Common myeloid progenitor, CD34-positive (primary cell): ENCODE measurements around the gene USB1.
"Not testable (repeated sequence)": the region's sequence is repeated elsewhere in the genome, so short reads cannot be mapped to it uniquely, and the experiment has no call there.

Source experiments
- CTCF ChIA-PET: fragments of 350-600 bp; sonication (Branson Sonifier 250); formaldehyde crosslinking; loops from one replicate; lab custom pipeline; 2021; ENCODE audit warnings: antibody characterized with exemption; lab: Charles Lee
- POLR2A ChIA-PET: fragments of 350-600 bp; sonication (Branson Sonifier 250); formaldehyde crosslinking; loops from one replicate; lab custom pipeline; 2021; ENCODE audit warnings: antibody characterized with exemption; lab: Charles Lee
- DNase-seq, 3 donors: peaks; one replicate each; pipeline versions ENCODE4 v3.0.0 to v3.0.0-alpha.2; 2013
- H3K27ac ChIP-seq, 2 experiments: 1 replicate in 1 of 2; 2 replicates in 1 of 2; pipeline ENCODE4 v1.7.0; 2013; ENCODE audit warnings: inconsistent platforms in 2 of 2, low read length in 2 of 2, mild to moderate bottlenecking in 2 of 2, low read depth in 1 of 2, moderate library complexity in 1 of 2; ENCODE audit not compliant: severe bottlenecking in 2 of 2, insufficient read depth in 1 of 2, poor library complexity in 1 of 2
- H3K27me3 ChIP-seq, 5 experiments: replicated peaks in 2 of 5; 1 replicate in 3 of 5; 2 replicates in 2 of 5; pipeline versions ENCODE4 v1.6.1 to v1.7.0; 2013; ENCODE audit warnings: low read length in 4 of 5, mild to moderate bottlenecking in 2 of 5, moderate library complexity in 2 of 5, inconsistent platforms in 1 of 5; ENCODE audit not compliant: insufficient read depth in 5 of 5, control insufficient read depth in 4 of 5
- H3K36me3 ChIP-seq, 4 experiments: 1 replicate in 2 of 4; 2 replicates in 2 of 4; pipeline versions ENCODE4 v1.6.1 to v1.7.0; 2013; ENCODE audit warnings: low read length in 3 of 4, control low read depth in 1 of 4, mild to moderate bottlenecking in 1 of 4; ENCODE audit not compliant: control insufficient read depth in 4 of 4, insufficient read depth in 4 of 4
- H3K4me1 ChIP-seq, 4 experiments: 1 replicate in 3 of 4; 2 replicates in 1 of 4; pipeline versions ENCODE4 v1.6.1 to v1.7.1; 2013; ENCODE audit warnings: low read length in 3 of 4, mild to moderate bottlenecking in 3 of 4, control low read depth in 1 of 4, inconsistent platforms in 1 of 4, moderate library complexity in 1 of 4; ENCODE audit not compliant: control insufficient read depth in 4 of 4, insufficient read depth in 4 of 4; ENCODE audit errors: control extremely low read depth in 1 of 4
- H3K4me3 ChIP-seq, 7 experiments: 1 replicate in 4 of 7; 2 replicates in 3 of 7; pipeline versions ENCODE4 v1.5.1 to v1.7.0; 2013; ENCODE audit warnings: mild to moderate bottlenecking in 7 of 7, low read length in 6 of 7, moderate library complexity in 6 of 7, inconsistent platforms in 2 of 7, low read depth in 2 of 7, control low read depth in 1 of 7; ENCODE audit not compliant: insufficient read depth in 4 of 7, control insufficient read depth in 1 of 7; ENCODE audit errors: extremely low read depth in 1 of 7
- H3K9me3 ChIP-seq, 5 experiments: 1 replicate in 4 of 5; 2 replicates in 1 of 5; pipeline versions ENCODE4 v1.6.1 to v1.7.1; 2013; ENCODE audit warnings: low read length in 4 of 5, mild to moderate bottlenecking in 2 of 5, inconsistent platforms in 1 of 5, low read depth in 1 of 5, moderate library complexity in 1 of 5; ENCODE audit not compliant: control insufficient read depth in 4 of 5, insufficient read depth in 2 of 5; ENCODE audit errors: control extremely low read depth in 1 of 5
- WGBS: methylation state at CpG from one replicate; pipeline ENCODE4 v1.1.5; 2013; ENCODE audit not compliant: insufficient coverage; 5-methylcytosine and 5-hydroxymethylcytosine counted together

Gene USB1

GRCh38 chr16:57970319-57970718 is 30.9 kb upstream of the USB1 start:
- WGBS, result 93% methylated on average over 12 of the region's 13 CpGs
- Histone ChIP-seq H3K9me3 (no peaks in the 10 kb centered on the region), H3K4me3 (no peak overlapping the region), H3K36me3 (no peaks in the 10 kb centered on the region), H3K27me3 (no peaks in the 10 kb centered on the region), H3K27ac (no peak overlapping the region), H3K4me1 (peaks cover 0 to 19% (median 10%) of the 10 kb centered on the region in 4 experiments)
- POLR2A ChIA-PET, result no interaction called here
- CTCF ChIA-PET, result interaction anchor here (2.0 kb wide), 2 partner anchors 10 to 14 kb away, joined by 5 to 7 read pairs; no protein-coding TSS in a partner anchor
- DNase-seq, result no peak

GRCh38 chr16:57970970-57971369 is 30.2 kb upstream of the USB1 start, which contains the start of gene CNGB1:
Gene CNGB1, minus strand, starts transcription at chr16:57971128. Its CDS starts 3,842 bp downstream, at chr16:57967286.
- H3K27me3 ChIP-seq, result no peaks in the 10 kb centered on the region
- peaks cover 0 to 17% (median 10%) of the 10 kb centered on the region in 4 experiments for H3K4me1 ChIP-seq
- no peak within 1 kb of the TSS for H3K27ac ChIP-seq
- ChIA-PET CTCF (interaction anchor here (1.0 kb wide), 1 partner anchor 63 kb away, joined by 3 read pairs; no protein-coding TSS in a partner anchor), POLR2A (no interaction called here)
- no peaks in the 10 kb centered on the region for H3K9me3 ChIP-seq
- no peak within 1 kb of the TSS for H3K4me3 ChIP-seq
- H3K36me3 ChIP-seq, result no peaks in the 10 kb centered on the region
- no peak for DNase-seq
- 92% methylated on average over 1 of the region's 6 CpGs for WGBS

GRCh38 chr16:57971848-57972247 is 29.4 kb upstream of the USB1 start:
- WGBS, result 92% methylated on average over 1 of the region's 1 CpG
- POLR2A ChIA-PET, result no interaction called here
- no peaks in the 10 kb centered on the region for H3K9me3 ChIP-seq
- H3K4me3 ChIP-seq, result no peak overlapping the region
- no peak for DNase-seq
- CTCF ChIA-PET, result interaction anchor here (0.7 to 1.2 kb wide), 3 partner anchors 17 to 63 kb away, joined by 3 read pairs; no protein-coding TSS in a partner anchor
- H3K27ac ChIP-seq, result no peak overlapping the region
- peaks cover 0 to 10% (median 7%) of the 10 kb centered on the region in 4 experiments for H3K4me1 ChIP-seq
- no peaks in the 10 kb centered on the region for H3K27me3 ChIP-seq
- no peaks in the 10 kb centered on the region for H3K36me3 ChIP-seq

DNA sequence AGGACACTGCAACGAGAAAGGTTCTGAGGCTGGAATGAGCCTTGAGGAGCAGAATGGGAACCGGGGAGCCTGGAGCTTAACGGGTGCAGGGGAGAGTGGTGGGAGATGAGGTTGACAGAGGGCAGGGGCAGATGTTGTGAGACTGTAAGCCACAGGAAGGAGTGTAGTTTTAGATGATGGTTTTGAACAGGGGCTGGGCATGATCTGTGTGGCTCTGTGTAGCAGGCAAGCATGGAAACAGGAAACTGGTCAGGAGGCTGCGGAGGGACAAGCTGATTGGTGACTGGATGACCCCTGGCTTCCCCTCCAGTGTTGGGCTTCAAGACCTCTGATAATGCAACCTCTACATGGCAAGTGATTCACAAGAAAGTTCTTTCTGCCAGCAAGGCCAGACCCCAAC is 28.9 kb upstream of the USB1 start:
- H3K27ac ChIP-seq, result no peak overlapping the region
- H3K4me1 ChIP-seq, result peaks cover 0 to 9% (median 7%) of the 10 kb centered on the region in 4 experiments
- 49% methylated on average over 4 of the region's 4 CpGs for WGBS
- ChIA-PET CTCF (interaction anchor here (0.7 to 1.2 kb wide), 2 partner anchors 17 to 19 kb away, joined by 3 read pairs; no protein-coding TSS in a partner anchor), POLR2A (no interaction called here)
- H3K9me3 ChIP-seq, result no peaks in the 10 kb centered on the region
- DNase-seq, result peak in 2 of 3 donors; percentile 38 to 47
- no peaks in the 10 kb centered on the region for H3K36me3 ChIP-seq
- no peaks in the 10 kb centered on the region for H3K27me3 ChIP-seq
- H3K4me3 ChIP-seq, result no peak overlapping the region

DNA sequence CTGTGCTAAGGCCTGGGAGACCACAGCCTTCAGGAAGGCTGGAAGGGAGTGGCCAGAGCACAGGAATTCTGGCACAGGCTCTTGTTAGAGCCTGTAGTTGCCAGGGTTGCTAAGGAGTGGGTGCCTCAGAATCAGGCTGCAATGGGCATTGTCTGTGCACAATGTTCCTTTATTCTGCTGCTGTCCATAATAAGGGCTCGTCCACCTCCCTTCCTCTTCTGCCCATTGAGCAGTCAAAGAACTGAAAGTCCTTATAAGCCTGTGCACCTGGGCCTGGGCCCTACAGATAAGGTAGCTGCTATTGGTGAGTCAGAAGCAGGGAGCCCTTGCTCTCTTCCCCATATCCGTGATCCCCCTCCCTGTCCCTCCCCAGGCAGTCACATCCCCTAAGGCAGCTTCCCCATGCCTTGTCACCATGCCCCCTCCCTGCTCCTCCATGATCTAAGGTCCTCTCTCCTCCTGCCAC is 24.8 kb upstream of the USB1 start:
- WGBS, result 80% methylated on average over 2 of the region's 2 CpGs
- H3K4me1 ChIP-seq, result peaks cover 0 to 9% (median 7%) of the 10 kb centered on the region in 4 experiments
- no peak overlapping the region for H3K27ac ChIP-seq
- no peak overlapping the region for H3K4me3 ChIP-seq
- peak in 2 of 3 donors; percentile 32 to 50 for DNase-seq
- no peaks in the 10 kb centered on the region for H3K9me3 ChIP-seq
- POLR2A ChIA-PET, result no interaction called here
- no peaks in the 10 kb centered on the region for H3K27me3 ChIP-seq
- CTCF ChIA-PET, result interaction anchor here (1.0 to 1.9 kb wide), 3 partner anchors 13 to 76 kb away, joined by 4 to 5 read pairs (median 4); no protein-coding TSS in a partner anchor
- no peaks in the 10 kb centered on the region for H3K36me3 ChIP-seq

- CTCF ChIA-PET, result interaction anchor here (1.0 to 1.9 kb wide), 5 partner anchors 12 to 77 kb away, joined by 3 to 5 read pairs (median 4); no protein-coding TSS in a partner anchor
- POLR2A ChIA-PET, result no interaction called here
- Histone ChIP-seq H3K36me3 (no peaks in the 10 kb centered on the region), H3K4me3 (no peak overlapping the region), H3K9me3 (no peaks in the 10 kb centered on the region), H3K27me3 (no peaks in the 10 kb centered on the region), H3K4me1 (peaks cover 0 to 3% (median 2%) of the 10 kb centered on the region in 4 experiments), H3K27ac (no peak overlapping the region)
- DNase-seq, result no peak
- 97% methylated on average over 11 of the region's 12 CpGs for WGBS
Observed at GRCh38 chr16:57977418-57978069, 23.7 kb upstream of the USB1 start.

GRCh38 chr16:57978070-57978465 is 23.1 kb upstream of the USB1 start:
- DNase-seq, H3K27ac ChIP-seq, H3K4me3 ChIP-seq, H3K36me3 ChIP-seq, H3K27me3 ChIP-seq, H3K9me3 ChIP-seq, H3K4me1 ChIP-seq, POLR2A ChIA-PET: not testable (repeated sequence)
- 100% methylated on average over 1 of the region's 2 CpGs for WGBS
- CTCF ChIA-PET, result interaction anchor here (1.0 to 1.9 kb wide), 4 partner anchors 12 to 78 kb away, joined by 3 to 7 read pairs (median 4); no protein-coding TSS in a partner anchor
